Measurements from ENCODE around the gene RAB37. TPM values are rescaled to one million over a fixed set of nuclear protein-coding genes. Genes with fewer than 3 reads are reported as not detected.

The RAB37 gene
- total and polyA plus RNA-seq, 9 of the 15 experiments (the other 6 are each of a cell fraction or from before 2014, with no cell fraction given): 0.03 to 0.27 (median 0.11) TPM; not detected in 4

DNA sequence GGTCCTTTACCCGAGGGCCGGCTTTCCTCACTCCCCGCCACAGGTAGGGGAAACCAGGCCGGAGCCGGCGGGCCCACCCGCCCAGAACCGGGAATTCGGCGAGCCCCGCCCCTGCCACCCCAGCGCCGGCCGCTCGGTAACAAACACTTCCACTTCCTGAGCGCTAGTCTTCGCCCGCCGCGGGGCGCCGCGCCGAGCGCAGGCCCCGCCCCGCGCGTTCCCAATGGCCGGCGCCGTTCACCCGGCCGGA lies 11.1 kb downstream of the RAB37 start (continued):
- TF ChIP-seq ZFP91 (CRISPR knock-in tag; IDR thresholded peaks at IDR 0.05) (no peak), MGA (IDR thresholded peaks at IDR 0.05) (no peak)

Measured in K562 (cell line).